ENCODE results near the gene ZIC2. TPM values are rescaled to one million over a fixed set of nuclear protein-coding genes. Genes with fewer than 3 reads are reported as not detected.
A peak's percentile ranks its signal among the peaks of the same experiment; 100 is the strongest.

ZIC2 gene
- total RNA-seq, 1 experiment from 2014 or later, result 426 TPM

DNA sequence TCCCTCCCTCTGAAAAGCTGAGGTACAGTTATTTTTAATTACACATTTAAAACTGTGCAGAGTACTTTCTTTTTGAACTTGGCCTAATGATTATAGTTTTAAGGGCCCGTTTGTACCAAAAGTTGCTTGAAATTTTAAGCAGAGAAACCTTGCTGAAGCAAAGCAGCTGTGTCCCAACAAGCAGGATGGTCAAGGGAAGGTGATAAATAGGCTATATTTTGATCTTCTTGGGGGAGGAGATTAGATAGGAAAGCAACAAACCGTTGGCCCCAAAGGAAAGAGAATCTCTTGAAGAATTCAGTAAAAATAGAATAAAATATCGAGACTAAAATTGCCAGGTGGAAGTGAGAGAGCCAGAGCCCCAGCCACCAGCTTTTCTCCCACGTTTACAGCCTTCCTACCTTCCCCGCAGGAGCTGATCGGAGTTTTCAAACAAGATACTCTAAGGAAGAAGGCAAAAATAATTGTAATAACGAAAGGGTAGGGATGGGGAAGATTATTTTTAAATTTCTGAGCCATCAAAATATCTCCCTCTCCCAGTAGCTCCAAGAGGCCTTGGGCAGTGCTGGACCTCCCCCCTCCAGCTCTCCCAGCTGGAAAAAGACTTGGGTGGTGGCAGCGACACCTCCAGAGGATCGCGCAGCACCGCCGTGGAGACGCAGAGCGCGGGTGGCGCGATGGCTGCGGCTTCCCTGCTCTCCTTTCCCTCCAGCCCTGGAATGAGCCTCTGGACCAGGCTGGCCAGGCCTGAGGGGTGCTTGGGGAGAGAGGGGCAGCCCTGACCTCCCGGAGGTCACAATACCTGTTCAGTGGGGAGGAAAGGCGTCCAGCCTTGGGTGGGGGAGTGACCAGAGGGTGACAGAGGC is 5.8 kb downstream of the ZIC2 start:
- Histone ChIP-seq H3K56ac (ENCODE audit: insufficient read length, low read depth, low read length) (no peak overlapping the region), H3K4ac (ENCODE audit: low read depth, low read length) (no peak overlapping the region), H3K14ac (ENCODE audit: insufficient read depth, low read length) (no peak overlapping the region), H2BK5ac (ENCODE audit: insufficient read length, low read length) (no peak overlapping the region), H4K5ac (ENCODE audit: insufficient read length, low read depth, low read length) (no peak overlapping the region), H2BK12ac (ENCODE audit: insufficient read length, low read depth, low read length) (no peak overlapping the region), H2BK15ac (ENCODE audit: low read depth, low read length) (no peak overlapping the region), H3T11ph (ENCODE audit: low read length) (no peak overlapping the region), H3K23me2 (ENCODE audit: insufficient read length, low read depth, low read length, poor library complexity, severe bottlenecking) (peaks cover 62% of the 10 kb centered on the region), H3K4me2 (ENCODE audit: insufficient read depth, insufficient read length, low read length) (peak overlapping the region; percentile 25), H3K18ac (ENCODE audit: insufficient read length, low read depth, low read length) (no peak overlapping the region), H3K23ac (ENCODE audit: insufficient read length, low read depth, low read length) (no peak overlapping the region), H2BK120ac (ENCODE audit: low read depth, low read length, poor library complexity, severe bottlenecking) (no peak overlapping the region), H4K91ac (ENCODE audit: insufficient read length, low read depth, low read length) (no peak overlapping the region), H3K9me3 (ENCODE audit: control insufficient read depth, low read depth, low read length) (no peaks in the 10 kb centered on the region), H3K9ac (ENCODE audit: extremely low read depth, insufficient read length, low read length) (no peak overlapping the region), H2BK20ac (ENCODE audit: low read depth, low read length, poor library complexity, severe bottlenecking) (no peak overlapping the region), H4K8ac (replicated peaks; ENCODE audit: insufficient read length, low read depth, low read length) (no peak overlapping the region), H3K27me3 (ENCODE audit: insufficient read depth, low read length) (peaks cover 28% of the 10 kb centered on the region; the same call in 1 of the 2 replicates), H4K20me1 (ENCODE audit: control insufficient read depth, insufficient read depth, insufficient read length) (no peaks in the 10 kb centered on the region), H3K4me1 (ENCODE audit: insufficient read depth, low read length) (no peaks in the 10 kb centered on the region; the same call in none of the 2 replicates), H3K27ac (ENCODE audit: insufficient read length, low read depth, low read length) (no peak overlapping the region), H2AK5ac (ENCODE audit: insufficient read length, low read length) (no peak overlapping the region), H2AFZ (ENCODE audit: low read length) (no peak overlapping the region), H3K79me2 (ENCODE audit: insufficient read depth, low read length) (peaks cover 22% of the 10 kb centered on the region), H3K79me1 (ENCODE audit: insufficient read depth, low read depth, low read length, poor library complexity, severe bottlenecking) (peaks cover 3% of the 10 kb centered on the region)
- Mint-ChIP-seq H3K4me1 (peaks cover 57 to 66% of the 10 kb centered on the region in 2 experiments), H3K36me3 (ENCODE audit: insufficient read depth in 1 of 3, low read depth in 3 of 3) (peaks cover 37 to 48% (median 47%) of the 10 kb centered on the region in 3 experiments), H3K9me3 (peaks cover 25 to 26% of the 10 kb centered on the region in 2 experiments), H3K27ac (peak overlapping the region; percentile 5 to 87 (median 76); a peak in 5 of 7 replicates), H3K4me3 (peak overlapping the region; percentile 89 to 94), H3K27me3 (ENCODE audit: low read depth) (peaks cover 75% of the 10 kb centered on the region)
- TF ChIP-seq, protein P1, sequence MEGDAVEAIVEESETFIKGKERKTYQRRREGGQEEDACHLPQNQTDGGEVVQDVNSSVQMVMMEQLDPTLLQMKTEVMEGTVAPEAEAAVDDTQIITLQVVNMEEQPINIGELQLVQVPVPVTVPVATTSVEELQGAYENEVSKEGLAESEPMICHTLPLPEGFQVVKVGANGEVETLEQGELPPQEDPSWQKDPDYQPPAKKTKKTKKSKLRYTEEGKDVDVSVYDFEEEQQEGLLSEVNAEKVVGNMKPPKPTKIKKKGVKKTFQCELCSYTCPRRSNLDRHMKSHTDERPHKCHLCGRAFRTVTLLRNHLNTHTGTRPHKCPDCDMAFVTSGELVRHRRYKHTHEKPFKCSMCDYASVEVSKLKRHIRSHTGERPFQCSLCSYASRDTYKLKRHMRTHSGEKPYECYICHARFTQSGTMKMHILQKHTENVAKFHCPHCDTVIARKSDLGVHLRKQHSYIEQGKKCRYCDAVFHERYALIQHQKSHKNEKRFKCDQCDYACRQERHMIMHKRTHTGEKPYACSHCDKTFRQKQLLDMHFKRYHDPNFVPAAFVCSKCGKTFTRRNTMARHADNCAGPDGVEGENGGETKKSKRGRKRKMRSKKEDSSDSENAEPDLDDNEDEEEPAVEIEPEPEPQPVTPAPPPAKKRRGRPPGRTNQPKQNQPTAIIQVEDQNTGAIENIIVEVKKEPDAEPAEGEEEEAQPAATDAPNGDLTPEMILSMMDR (conservative IDR thresholded peaks at IDR 0.05), result no peak
- peak; percentile 55 for DNase-seq
- no CpG with 5 or more reads among the region's 20 CpGs for WGBS (ENCODE audit: extremely low coverage, insufficient read length, low lambda C conversion rate)

Measured in H9 (cell line).